Effector CD4-positive, alpha-beta T cell (primary cell): ENCODE results near the gene RNU6-9.

ENCODE experiments used
- DNase-seq: peaks from one replicate; pipeline ENCODE4 v3.0.0-alpha.2; 2020

RNU6-9 gene

GRCh38 chr19:937259-937694 lies 44.0 kb downstream of the RNU6-9 start:
- no peak for DNase-seq

- DNase-seq = no peak
Observed at GRCh38 chr19:938233-938923, 45.1 kb downstream of the RNU6-9 start.

GRCh38 chr19:939439-939838 lies 46.2 kb downstream of the RNU6-9 start:
- no peak for DNase-seq

GRCh38 chr19:939922-940321 lies 46.6 kb downstream of the RNU6-9 start:
- no peak for DNase-seq

- peak; percentile 61 for DNase-seq
Observed at GRCh38 chr19:940591-941291, 47.5 kb downstream of the RNU6-9 start.

- no peak for DNase-seq
Observed at GRCh38 chr19:941292-942132, 48.2 kb downstream of the RNU6-9 start.

GRCh38 chr19:942133-942645 lies 48.9 kb downstream of the RNU6-9 start:
- no peak for DNase-seq
